Progenitor cell of endocrine pancreas (in vitro differentiated cells): Measurements from ENCODE around the gene CALML4. TPM values are rescaled to one million over a fixed set of nuclear protein-coding genes. Genes with fewer than 3 reads are reported as not detected.
"Not testable (repeated sequence)": the region's sequence is repeated elsewhere in the genome, so short reads cannot be mapped to it uniquely, and the experiment has no call there.

Source experiments
- DNase-seq: peaks from one replicate; pipeline ENCODE4 v3.0.0; 2021; ENCODE audit warnings: low spot score; ENCODE audit not compliant: unreplicated experiment
- H3K27ac Mint-ChIP-seq: 2 replicates; pipeline ENCODE4 v1.8.0; 2021; ENCODE audit warnings: mild to moderate bottlenecking, moderate library complexity, mixed read lengths
- H3K27me3 Mint-ChIP-seq: 2 replicates; pipeline ENCODE4 v1.8.0; 2021; ENCODE audit warnings: mixed read lengths
- H3K36me3 Mint-ChIP-seq: 2 replicates; pipeline ENCODE4 v1.8.0; 2022; ENCODE audit warnings: mixed read lengths; ENCODE audit not compliant: insufficient read depth
- H3K4me1 Mint-ChIP-seq: 2 replicates; pipeline ENCODE4 v1.8.0; 2021; ENCODE audit warnings: low read depth, mixed read lengths
- H3K4me3 Mint-ChIP-seq: 2 replicates; pipeline ENCODE4 v1.8.0; 2021; ENCODE audit warnings: low read depth, mild to moderate bottlenecking, moderate library complexity, mixed read lengths
- H3K9me3 Mint-ChIP-seq: 2 replicates; pipeline ENCODE4 v1.8.0; 2021; ENCODE audit warnings: low read depth, mixed read lengths
- total RNA-seq: library from RNA; stranded (reverse); gene quantifications from 2 replicates; pipeline ENCODE4 v1.2.1, GENCODE V29; 2021
- TF ChIP-seq, protein P1 (sequence below): fragments of 200-600 bp; sonication (generic); IDR thresholded peaks from one replicate; pipeline ENCODE4 v1.5.0; 2021; ENCODE audit warnings: antibody characterized with exemption, mild to moderate bottlenecking; ENCODE audit not compliant: unreplicated experiment

CALML4 gene
- total RNA-seq, 1 donor from 2014 or later: 9.7 TPM

DNA sequence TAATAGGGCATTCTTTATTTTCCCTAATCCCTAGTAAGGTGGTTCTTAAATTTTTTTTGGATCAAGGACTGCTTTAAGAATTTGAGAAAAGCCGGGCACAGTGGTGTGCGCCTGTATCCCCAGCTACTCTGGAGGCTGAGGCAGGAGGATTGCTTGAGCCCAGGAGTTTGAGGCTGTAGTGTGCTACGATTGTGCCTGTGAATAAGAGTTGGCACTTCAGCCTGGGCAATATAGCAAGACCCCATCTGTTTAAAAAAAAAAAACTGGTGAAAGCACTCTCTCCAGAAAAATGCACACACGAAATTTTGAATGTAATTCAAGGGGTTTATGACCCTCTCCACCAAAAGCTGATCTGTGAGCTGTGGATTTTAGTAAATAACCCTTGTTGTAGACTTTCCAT is 32.0 kb downstream of the CALML4 start:
- Mint-ChIP-seq H3K27me3 (no peaks in the 10 kb centered on the region), H3K36me3 (peaks cover 16% of the 10 kb centered on the region), H3K4me1 (no peaks in the 10 kb centered on the region), H3K27ac (no peak overlapping the region), H3K4me3 (no peak overlapping the region), H3K9me3 (no peaks in the 10 kb centered on the region)
- TF ChIP-seq, protein P1, sequence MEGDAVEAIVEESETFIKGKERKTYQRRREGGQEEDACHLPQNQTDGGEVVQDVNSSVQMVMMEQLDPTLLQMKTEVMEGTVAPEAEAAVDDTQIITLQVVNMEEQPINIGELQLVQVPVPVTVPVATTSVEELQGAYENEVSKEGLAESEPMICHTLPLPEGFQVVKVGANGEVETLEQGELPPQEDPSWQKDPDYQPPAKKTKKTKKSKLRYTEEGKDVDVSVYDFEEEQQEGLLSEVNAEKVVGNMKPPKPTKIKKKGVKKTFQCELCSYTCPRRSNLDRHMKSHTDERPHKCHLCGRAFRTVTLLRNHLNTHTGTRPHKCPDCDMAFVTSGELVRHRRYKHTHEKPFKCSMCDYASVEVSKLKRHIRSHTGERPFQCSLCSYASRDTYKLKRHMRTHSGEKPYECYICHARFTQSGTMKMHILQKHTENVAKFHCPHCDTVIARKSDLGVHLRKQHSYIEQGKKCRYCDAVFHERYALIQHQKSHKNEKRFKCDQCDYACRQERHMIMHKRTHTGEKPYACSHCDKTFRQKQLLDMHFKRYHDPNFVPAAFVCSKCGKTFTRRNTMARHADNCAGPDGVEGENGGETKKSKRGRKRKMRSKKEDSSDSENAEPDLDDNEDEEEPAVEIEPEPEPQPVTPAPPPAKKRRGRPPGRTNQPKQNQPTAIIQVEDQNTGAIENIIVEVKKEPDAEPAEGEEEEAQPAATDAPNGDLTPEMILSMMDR: no peak
- no peak for DNase-seq

DNA sequence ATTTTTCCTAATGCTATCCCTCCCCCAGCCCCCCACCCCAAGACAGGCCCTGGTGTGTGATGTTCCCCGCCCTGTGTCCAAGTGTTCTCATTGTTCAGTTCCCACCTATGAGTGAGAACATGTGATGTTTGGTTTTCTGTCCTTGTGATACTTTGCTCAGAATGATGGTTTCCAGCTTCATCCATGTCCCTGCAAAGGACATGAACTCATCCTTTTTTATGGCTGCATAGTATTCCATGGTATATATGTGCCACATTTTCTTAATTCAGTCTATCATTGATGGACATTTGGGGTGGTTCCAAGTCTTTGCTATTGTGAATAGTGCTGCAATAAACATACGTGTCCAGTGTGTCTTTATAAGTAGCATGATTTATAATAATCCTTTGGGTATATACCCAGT is 33.1 kb downstream of the CALML4 start:
- H3K27ac Mint-ChIP-seq: not testable (repeated sequence)

DNA sequence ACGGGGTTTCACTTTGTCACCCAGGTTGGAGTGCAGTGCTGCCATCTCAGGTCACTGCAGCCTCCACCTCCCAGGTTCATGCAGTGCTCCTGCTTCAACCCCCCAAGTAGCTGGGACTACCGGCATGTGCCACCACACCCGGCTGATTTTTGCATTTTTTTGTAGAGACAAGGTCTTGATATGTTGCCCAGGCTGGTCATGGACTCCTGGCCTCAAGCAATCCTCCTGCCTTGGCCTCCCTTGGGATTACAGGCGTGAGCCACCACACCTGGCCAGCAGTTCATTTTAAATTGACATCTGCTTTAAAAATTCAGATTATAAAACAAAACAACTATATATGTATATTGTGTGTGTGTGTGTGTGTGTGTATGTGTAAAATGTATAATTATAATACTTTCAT is 38.3 kb downstream of the CALML4 start:
- TF ChIP-seq, protein P1: no peak
- Mint-ChIP-seq H3K9me3 (peaks cover 4% of the 10 kb centered on the region), H3K4me3 (no peak overlapping the region), H3K36me3 (peaks cover 21% of the 10 kb centered on the region), H3K4me1 (no peaks in the 10 kb centered on the region), H3K27me3 (no peaks in the 10 kb centered on the region), H3K27ac (no peak overlapping the region)
- no peak for DNase-seq

More for the DNA sequence above, 33.1 kb downstream of the CALML4 start:
- H3K27me3 Mint-ChIP-seq, H3K4me1 Mint-ChIP-seq, H3K9me3 Mint-ChIP-seq, H3K4me3 Mint-ChIP-seq, DNase-seq: not testable (repeated sequence)
- peaks cover 14% of the 10 kb centered on the region for H3K36me3 Mint-ChIP-seq

DNA sequence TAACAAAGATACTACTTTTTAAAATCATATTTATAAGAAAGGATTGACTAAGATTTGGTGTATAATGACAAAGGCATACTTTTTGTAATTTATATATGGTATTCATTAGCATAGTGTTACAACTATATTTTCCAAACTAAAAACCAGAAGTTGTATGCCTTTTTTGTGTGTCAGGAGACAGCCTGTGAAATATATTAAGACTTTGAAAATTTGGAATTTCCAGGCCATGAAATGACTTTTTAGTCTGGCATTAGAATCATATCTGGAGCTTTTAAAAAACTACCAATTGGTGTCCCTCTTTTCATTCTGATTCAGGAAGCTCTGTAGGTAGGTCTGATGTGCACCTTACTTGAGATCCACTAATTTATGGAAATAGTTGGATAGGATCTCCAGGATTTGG is 41.9 kb downstream of the CALML4 start:
- H3K4me1 Mint-ChIP-seq: no peaks in the 10 kb centered on the region
- H3K9me3 Mint-ChIP-seq: peaks cover 17% of the 10 kb centered on the region
- TF ChIP-seq, protein P1: no peak
- no peak overlapping the region for H3K4me3 Mint-ChIP-seq
- no peaks in the 10 kb centered on the region for H3K27me3 Mint-ChIP-seq
- H3K27ac Mint-ChIP-seq: no peak overlapping the region
- no peak for DNase-seq
- peaks cover 34% of the 10 kb centered on the region for H3K36me3 Mint-ChIP-seq

DNA sequence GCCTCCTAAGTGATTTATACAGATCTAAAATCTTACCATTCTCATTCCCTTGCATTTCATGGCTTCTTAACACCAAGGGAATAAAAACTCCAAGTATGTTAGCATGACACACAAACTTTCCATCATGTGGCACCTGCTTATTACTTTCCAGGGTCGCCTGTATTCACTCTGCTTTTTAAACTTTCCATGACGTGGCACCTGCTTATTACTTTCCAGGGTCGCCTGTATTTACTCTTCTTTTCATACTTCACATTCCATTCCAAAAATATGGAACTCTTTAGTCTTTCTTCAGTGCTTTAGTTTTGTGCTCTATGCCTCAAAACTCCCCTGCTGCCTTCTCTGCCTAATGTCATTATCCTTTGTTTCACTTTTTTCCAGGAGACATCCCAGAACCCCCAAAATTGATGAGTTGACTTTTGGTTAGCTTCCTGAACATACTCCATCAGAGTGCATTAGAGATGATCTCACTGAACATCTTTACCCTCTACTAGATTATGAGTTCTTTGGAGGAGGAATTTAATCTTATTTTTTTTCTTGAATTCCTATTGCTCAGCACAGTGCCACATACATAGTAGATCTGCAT is 47.0 kb downstream of the CALML4 start:
- peaks cover 31% of the 10 kb centered on the region for H3K36me3 Mint-ChIP-seq
- no peak overlapping the region for H3K27ac Mint-ChIP-seq
- peaks cover 8% of the 10 kb centered on the region for H3K4me1 Mint-ChIP-seq
- H3K27me3 Mint-ChIP-seq: no peaks in the 10 kb centered on the region
- DNase-seq: no peak
- H3K4me3 Mint-ChIP-seq: no peak overlapping the region
- peaks cover 17% of the 10 kb centered on the region for H3K9me3 Mint-ChIP-seq
- TF ChIP-seq, protein P1: no peak

DNA sequence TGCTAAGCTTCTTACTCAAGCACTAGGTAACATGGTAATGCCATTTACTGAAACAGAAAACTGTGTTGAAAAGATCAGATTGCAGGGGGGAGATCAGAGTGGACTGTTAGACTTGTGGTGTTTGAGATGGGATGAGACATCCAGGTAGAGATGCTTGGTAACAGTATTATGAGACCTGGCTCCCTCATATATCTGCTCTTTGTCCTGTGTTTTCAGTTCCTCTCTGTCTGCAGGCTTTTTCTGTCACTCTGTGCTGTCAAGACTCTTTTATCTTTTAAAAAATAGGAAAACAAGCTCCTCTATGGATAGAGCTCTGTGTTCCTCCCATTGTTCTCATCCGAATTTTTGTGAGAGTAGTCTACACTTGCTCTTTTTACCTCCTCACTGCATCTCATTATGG is 48.1 kb downstream of the CALML4 start:
- no peak for DNase-seq
- H3K27me3 Mint-ChIP-seq: no peaks in the 10 kb centered on the region
- peaks cover 8% of the 10 kb centered on the region for H3K4me1 Mint-ChIP-seq
- TF ChIP-seq, protein P1: no peak
- H3K4me3 Mint-ChIP-seq: no peak overlapping the region
- peaks cover 14% of the 10 kb centered on the region for H3K9me3 Mint-ChIP-seq
- H3K36me3 Mint-ChIP-seq: peaks cover 28% of the 10 kb centered on the region
- H3K27ac Mint-ChIP-seq: no peak overlapping the region
